Activated CD8-positive, alpha-beta memory T cell treated with anti-CD3 and anti-CD28 coated beads for 1 hour (primary cell): Measurements from ENCODE around the gene TBC1D5.
"Not testable (repeated sequence)": the region's sequence is repeated elsewhere in the genome, so short reads cannot be mapped to it uniquely, and the experiment has no call there.

ENCODE experiments used
- DNase-seq, 2 donors: peaks; one replicate each; pipeline ENCODE4 v3.0.0-alpha.2; 2020; ENCODE audit warnings: low read depth in 1 of 2; ENCODE audit errors: extremely low read depth in 1 of 2

The TBC1D5 gene

GRCh38 chr3:17369973-17370372 is 372.5 kb downstream of the TBC1D5 start:
- no peak for DNase-seq

DNA sequence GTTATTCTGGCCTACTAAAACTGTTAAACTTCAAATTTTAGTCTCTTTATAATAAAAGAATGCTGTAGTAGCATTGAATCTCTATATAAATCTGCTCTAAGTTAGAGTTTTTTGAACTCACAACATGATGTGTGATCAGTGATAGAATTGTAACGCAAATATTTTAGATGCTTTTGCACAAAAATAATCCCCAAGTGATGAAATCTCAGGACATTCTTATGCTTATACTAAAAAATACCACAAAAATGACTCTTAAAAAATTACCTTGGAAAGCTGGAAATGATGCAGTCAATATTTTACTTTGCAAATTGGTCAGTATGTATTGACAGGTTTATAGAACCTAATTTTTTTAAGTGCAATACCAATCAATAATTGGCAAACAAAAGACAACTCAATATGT is 375.3 kb downstream of the TBC1D5 start:
- DNase-seq: no peak

DNA sequence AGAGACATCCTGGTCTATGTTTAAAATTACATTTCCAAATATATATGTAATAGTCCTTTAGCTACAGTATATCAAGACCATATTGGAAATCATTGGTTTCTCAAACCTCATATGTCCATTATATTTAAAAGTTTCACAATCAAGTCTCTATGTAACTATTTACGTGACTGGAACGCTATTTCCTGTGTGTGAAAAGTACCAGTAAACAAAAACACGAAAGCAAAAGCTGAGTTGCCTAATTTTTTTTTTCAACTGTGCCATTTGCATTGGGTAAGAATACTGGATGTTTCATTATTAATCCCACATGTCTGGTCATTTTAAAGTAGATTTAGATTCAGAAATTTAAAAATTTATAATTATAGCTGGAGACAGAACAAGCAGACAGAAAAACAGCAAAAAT is 381.4 kb downstream of the TBC1D5 start:
- no peak for DNase-seq

- DNase-seq: no peak
These were observed 382.5 kb downstream of the TBC1D5 start for GRCh38 chr3:17359911-17360310.

DNA sequence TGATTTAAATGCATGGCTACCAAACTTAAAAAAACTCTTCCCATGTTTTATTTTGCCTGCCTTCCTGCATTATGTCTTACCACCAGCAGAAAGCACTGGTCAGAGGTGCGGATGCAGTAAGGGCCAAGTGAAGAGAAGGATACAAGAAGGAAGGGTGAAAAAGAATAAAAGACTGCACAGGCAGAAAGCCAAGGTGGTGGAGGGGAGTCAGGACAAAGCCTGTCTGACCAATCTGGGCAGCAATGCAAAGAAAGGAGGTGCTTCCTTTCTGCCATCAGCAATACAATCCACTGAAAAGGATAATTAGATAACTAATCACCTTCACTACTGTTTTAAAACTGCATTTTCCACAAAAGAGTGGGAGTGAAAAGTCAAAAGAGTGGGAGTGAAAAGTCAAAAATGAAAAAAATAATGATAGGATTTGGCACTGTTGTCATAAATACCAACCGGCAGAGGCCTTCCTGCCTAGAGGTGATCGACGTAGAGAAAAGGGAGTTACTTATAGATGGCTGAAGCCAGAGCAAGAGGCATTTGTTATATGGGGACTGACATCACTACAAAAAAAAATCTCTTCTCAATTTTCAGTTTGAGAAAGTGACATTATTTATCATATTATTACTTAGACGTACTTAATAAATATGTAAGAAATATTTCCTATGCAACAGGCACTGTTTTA is 385.3 kb downstream of the TBC1D5 start:
- no peak for DNase-seq

DNA sequence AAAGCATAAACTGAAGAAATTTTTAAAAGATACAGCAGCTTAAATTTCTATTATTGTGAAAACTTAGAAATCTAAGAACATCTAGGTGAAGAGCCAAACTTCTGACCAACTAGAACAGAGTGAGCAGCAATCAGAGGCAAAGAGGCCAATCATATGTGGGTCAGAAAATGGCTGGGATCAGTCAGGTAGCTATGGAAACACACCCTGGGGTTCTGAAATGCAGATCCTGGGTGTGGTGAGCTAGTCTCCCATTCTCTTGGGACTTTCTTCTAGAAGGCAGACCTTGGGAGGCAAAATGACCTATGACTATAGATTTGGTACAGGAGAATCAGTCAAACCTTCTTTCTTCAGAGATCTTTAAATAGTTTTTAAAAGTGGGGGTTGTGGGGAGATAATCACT is 385.8 kb downstream of the TBC1D5 start:
- DNase-seq: no peak

- DNase-seq: no peak
These were observed 386.8 kb downstream of the TBC1D5 start for GRCh38 chr3:17355591-17355990.

- DNase-seq: no peak
These were observed 388.1 kb downstream of the TBC1D5 start for GRCh38 chr3:17354341-17354740.

GRCh38 chr3:17352620-17353019 is 389.8 kb downstream of the TBC1D5 start:
- DNase-seq: no peak

DNA sequence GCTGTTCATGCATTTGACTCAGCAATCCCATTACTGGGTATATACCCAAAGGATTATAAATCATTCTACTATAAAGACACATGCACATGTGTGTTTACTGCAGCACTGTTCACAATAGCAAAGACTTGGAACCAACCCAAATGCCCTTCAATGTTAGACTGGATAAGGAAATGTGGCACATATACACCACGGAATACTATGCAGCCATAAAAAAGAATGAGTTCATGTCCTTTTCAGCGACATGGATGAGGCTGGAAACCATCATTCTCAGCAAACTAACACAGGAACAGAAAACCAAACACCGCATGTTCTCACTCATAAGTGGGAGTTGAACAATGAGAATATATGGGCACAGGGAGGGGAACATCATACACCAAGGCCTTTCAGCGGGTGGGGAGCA is 391.2 kb downstream of the TBC1D5 start:
- not testable (repeated sequence) for DNase-seq

- DNase-seq: no peak
These were observed 393.3 kb downstream of the TBC1D5 start for GRCh38 chr3:17349093-17349492.

DNA sequence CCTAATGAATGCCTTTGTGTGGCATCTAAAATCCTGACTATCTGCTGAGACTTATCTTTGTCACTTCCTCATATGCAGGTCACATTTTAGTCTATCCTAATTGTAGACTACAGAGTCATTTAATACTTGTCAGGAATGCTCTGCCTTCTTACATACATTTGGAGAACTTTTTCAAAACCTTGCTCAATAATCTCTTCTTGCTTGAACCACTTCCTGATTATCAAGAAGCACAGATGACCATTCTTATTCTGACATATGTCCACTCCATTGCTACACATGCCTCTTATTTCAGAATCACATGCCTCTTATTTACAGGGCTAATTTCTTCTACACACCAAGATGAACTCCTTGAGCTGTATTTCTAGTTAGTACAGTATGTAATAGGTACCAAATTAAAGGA is 400.3 kb downstream of the TBC1D5 start:
- DNase-seq: no peak

- no peak for DNase-seq
These were observed 401.7 kb downstream of the TBC1D5 start for GRCh38 chr3:17340693-17341092.

DNA sequence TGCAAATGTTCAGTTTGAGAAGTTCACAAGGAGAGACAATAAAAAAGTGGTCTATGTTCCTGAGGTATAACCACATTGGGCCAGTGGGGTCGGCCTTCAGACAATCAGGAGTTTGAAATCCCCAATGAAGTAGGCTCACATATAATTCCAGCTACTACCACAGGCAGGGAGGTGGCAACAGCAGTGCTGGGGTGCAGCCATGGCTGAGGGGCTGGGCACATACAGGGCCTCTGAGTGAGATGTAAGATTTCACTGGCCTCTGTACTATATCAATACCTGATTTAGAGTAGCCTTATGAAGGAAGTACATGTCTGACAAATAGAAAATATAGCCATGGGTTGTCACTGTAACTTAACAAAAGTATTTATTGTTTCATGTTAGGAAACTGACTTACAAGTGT is 402.2 kb downstream of the TBC1D5 start:
- DNase-seq: no peak

GRCh38 chr3:17339132-17339575 is 403.3 kb downstream of the TBC1D5 start:
- no peak for DNase-seq

DNA sequence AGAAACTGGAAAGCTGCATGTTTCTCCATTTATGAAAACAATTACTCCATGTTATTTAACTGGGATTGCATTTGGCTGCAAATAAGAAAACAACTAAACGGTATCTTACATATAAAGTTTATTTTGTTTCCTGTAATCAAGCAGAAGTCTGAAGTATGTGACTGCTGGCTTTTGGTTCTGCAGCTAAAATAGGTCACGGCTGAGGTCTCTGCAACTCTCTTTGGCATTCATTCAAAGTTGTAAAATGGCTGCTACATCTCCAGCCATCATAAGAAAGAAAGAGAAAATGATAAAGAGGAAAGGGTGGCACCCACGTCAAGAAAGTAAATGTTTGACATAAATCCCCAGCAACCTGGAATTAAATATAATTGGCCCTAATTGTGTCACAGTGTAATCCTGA is 406.1 kb downstream of the TBC1D5 start:
- no peak for DNase-seq

DNA sequence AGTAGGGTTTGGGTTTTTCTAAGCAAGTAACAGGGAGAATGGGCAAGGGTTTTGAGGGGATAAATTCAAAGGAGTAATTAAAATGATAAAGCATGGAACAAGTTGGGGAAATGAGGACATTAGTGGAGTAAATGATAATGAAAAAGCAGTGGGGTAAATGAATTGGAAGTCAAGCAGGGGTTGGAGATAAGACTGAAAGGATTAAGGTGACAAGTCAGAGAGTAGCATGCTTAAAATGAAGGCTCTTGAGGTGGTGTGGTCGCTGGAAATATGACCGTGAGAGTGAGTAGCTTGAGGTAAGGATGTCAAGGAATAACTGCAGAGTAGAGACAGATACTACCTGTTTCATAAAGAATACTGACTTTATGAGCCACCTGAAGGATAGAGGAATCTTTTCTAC is 408.5 kb downstream of the TBC1D5 start:
- no peak for DNase-seq

DNA sequence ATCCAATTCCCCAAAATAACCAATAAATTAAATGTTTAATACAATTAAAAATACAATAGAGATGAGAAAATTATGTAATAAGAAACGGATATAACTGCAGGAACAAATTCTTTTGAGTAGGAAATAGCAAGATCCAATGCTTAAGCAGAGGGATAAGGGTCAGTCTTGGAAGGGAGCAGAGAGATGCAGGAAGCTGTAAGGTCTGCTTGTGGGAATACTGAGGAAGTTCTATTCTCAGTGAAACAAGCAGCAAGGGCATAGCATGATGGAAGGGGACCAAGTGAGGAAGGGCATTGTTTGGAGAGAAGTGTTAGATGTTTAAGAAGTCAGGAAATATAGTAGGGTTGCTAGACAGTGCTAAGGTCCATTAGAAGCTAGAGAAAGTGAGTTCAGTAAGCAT is 409.0 kb downstream of the TBC1D5 start:
- DNase-seq: no peak

DNA sequence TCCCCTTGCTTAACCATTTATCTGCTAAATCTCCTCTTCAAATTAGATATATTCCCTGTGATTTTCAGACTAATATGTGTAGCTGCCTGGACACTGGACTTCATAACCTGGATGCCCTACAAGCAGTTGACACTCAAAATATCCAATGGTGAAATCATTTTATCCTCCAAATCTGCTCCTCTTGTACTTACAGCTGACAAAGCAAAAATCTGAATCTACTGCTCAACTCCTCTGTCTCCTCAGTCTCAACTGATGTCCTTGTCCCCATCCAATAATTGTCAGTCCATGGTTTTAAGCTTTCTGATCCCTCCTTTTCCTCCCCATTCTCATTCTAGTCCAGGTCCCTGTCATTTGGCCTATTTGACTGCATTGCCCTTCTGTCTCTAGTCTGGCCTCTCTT is 411.8 kb downstream of the TBC1D5 start:
- DNase-seq: no peak

GRCh38 chr3:17329927-17330326 is 412.5 kb downstream of the TBC1D5 start:
- no peak for DNase-seq

- DNase-seq: no peak
These were observed 420.2 kb downstream of the TBC1D5 start for GRCh38 chr3:17322106-17322793.

GRCh38 chr3:17320266-17320665 is 422.2 kb downstream of the TBC1D5 start:
- no peak for DNase-seq

DNA sequence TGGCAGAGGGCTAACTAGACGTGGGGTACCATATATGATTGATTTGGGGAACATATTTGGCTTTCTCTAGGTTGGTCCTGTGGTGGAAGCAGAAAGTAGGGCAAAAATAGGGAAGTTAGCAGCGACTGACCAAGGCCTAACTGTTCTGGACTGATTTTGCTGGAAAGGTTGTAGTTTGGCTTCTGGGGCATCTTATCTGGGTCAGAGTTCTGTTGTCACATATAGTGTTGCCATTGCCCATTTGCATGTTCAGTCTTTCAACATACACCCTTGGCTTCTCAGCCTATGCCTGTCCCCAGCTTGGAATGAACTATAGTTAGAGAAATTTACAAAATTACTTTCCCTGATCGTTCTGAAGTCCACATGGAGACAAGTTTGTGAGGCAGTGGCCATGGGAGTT is 426.5 kb downstream of the TBC1D5 start:
- DNase-seq: no peak
